NCI-H774 (cell line): Measurements from ENCODE around the gene PTPRF.

Experiments
- DNase-seq: peaks from one replicate; lab custom pipeline; 2025; lab: John Stamatoyannopoulos, UW

Gene PTPRF

DNA sequence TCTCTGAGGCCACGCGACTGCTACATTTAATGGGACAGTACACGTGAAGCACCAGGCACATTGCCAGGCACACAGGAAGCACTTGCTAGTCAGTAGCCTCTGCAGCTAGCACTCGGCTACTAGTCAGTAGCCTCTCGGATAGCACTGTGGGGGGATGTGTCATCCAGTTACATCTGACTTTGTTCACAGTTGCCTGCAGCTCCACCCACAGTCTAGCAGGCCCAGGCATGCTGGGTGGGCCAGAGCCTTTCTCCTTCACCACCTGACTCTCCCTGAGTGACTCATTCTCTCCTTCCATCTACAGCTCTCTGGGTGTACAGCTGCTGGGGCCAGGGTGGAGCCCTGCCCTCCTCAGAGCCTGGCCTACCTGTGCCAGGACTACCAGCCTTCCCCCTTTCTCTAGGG lies 51.5 kb downstream of the PTPRF start:
- no peak for DNase-seq

DNA sequence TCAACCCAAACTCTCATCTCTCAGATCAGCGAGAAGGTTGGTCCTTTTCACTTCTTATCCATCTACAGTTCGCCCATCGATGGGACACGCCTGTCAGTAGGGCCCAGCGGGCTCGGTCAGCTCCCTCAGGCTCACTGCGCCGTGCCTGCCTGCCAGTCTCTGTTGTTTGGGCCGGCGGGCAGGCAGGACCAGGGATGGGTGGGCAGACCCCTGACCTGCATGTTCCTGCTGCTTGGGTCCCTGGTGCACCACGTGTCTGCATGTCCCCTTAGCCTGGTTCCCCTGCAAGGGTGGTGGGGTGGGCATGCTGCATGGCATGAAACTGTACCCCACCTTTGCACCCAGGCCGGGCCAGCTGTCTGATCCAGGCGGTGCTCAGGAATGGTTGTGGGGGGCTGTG lies 52.4 kb downstream of the PTPRF start:
- DNase-seq: no peak

DNA sequence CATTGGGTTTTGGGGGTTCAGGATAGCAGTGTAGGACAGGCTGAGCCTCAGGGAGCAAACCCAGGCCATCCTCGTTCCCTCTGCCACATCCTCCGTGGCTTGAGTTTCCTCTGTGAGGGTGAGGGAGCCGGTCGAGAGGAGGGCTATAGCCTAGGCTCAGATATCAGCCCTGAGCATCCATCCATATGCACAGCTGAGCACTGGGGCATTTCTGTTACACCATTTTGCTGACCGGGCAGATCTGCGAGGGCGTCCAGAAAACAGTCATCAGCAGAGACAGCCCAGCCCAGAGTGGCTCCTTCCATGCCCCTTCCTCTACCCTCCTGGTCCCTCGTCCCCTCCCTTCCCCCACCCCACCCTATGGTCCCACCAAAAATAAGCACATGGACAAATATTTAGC lies 53.5 kb downstream of the PTPRF start:
- DNase-seq: no peak

DNA sequence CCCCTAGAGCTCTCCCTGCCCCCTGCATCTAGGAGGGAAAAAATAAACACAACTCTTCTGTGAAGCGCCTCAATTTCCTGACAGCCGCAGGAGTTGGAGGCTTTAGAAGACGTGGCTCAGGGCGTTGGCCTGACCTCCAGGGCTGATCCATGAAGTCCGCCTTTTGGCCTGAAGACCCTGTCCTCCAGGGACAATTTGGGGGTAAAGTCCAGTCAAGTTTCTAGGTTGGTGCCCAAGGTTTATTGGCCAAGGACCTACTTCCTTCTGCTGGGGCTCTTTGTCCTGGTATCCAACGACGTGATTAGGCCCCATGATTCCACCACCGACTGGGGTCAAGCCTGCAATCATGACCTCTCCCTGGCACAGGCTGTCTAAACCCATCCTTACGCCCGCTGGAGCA lies 54.9 kb downstream of the PTPRF start:
- DNase-seq: no peak

DNA sequence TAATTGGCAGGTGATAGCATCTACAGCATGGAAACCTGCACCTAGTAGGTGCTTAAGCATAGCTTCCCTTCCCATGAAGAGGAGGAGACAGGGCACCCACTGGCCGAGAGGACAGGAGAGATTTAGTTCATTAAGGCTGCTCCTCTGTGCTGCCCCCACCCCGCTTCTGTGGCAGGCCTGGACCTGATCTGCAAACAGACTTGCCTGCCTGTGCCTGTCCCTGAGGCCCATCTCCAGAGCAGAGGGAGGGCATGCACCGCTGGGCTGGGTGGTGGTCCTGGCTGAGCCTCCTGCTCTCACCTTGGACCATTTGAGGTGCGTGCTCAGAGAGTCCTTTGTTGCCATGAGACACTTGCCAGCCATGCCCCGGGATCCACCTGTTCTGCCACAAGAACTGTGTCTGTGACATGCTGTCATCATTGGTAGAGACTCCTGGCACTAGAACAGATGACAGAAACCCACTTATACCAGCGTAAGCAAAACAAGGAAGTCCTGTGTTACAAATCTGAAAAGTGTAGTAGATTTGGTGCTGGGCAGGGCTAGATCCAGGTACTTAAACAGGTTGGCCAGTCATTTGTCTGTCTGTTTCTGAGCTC lies 55.6 kb downstream of the PTPRF start:
- no peak for DNase-seq

DNA sequence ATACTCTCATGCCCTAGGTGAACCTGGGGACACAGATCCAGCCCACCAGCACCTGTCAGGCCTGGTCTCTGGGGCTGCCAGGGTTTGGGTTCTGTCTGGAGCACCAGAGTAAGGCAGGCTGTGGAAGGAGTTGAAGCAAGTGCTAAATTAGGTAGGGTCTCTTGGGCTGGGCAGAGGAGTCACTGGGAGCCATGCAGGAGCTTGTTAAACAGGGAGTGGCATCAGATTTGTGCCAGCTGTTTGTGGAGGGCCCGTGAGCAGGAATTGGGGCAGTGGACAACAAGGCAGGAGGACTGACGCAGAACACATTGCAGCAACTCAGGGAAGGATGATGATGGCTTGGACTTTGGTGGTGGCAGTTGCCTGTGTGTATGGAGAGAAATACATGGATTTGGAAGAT lies 56.3 kb downstream of the PTPRF start:
- no peak for DNase-seq

DNA sequence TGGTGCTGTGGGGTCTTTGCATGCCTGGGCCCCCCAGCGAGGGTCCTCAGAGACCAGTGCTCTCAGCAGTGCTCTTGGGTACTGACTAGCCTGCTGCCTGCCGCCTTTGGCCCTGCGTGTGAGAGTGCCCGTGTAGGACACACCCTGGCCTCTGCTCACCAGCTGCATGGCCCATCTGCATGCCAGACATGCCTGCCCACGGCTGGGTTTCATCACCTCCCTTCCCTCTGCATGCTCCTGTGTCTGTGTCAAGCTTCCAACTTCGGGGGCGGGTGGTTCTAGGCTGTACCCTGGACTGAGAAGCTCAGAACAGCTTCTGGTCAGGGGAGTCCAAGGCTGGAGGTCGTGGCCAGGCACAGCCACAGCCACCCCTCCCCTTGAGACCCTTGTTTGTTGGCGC lies 56.9 kb downstream of the PTPRF start:
- DNase-seq: no peak

DNA sequence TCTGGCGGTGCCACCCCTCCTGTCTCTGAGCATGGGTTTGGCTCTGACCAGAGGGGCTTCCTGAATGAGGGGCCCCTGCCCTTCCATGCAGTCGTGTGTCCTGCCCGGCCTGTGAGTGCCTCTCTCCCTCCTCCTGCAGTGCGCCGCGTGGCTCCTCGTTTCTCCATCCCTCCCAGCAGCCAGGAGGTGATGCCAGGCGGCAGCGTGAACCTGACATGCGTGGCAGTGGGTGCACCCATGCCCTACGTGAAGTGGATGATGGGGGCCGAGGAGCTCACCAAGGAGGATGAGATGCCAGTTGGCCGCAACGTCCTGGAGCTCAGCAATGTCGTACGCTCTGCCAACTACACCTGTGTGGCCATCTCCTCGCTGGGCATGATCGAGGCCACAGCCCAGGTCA lies 57.9 kb downstream of the PTPRF start:
- no peak for DNase-seq

DNA sequence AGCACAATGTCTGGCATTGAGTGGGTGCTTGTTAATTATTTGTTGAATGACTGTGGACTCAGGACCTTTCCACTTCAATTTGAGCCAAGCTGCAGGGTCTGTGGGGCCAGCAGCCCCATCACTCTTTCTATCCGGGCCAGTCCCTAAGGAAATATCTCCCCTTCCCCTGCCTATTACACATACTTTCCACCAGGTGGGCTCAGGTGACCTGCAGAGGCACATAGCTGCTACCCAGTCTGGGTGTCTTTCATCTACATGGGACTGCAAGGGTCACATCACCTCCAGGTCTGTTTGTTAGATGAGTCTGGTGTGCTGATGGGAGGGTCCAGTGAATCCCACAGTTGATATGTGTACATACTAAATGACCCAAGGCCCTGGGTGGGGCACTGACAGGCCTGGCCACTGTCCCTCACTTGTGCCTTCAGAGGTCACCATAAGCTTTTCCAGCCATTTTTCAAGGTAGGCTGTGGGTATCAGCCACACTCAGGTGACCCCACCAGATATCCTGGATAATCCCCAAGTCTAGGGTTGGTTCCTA lies 59.8 kb downstream of the PTPRF start:
- DNase-seq: no peak

DNA sequence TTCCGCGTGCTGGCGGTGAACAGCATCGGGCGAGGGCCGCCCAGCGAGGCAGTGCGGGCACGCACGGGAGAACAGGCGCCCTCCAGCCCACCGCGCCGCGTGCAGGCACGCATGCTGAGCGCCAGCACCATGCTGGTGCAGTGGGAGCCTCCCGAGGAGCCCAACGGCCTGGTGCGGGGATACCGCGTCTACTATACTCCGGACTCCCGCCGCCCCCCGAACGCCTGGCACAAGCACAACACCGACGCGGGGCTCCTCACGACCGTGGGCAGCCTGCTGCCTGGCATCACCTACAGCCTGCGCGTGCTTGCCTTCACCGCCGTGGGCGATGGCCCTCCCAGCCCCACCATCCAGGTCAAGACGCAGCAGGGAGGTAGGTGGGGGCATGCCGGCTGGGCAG lies 60.5 kb downstream of the PTPRF start:
- no peak for DNase-seq

DNA sequence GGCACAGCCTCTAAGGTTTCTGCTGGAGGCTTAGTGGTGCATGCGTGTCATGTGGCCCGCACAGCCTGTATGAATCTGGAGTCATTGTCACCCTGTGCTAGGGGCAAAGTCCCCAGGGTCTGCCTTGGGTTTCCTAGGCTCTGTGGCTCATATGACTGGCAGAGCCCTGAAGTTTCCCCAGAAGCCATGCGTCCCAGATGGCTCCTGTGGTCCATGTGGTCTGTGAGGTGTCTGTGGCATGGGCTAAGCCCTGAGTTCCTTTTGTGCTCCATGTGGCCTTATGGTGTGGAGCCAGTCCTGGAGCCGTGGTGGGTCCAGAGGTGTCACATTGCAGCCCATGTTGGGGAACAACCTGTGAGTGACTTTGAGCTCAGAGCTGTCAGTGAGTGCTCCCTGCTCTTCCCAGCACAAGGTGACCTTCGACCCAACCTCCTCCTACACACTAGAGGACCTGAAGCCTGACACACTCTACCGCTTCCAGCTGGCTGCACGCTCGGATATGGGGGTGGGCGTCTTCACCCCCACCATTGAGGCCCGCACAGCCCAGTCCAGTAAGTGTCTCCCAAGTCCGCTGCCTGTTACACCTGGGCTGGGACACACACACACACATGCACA lies 61.5 kb downstream of the PTPRF start:
- no peak for DNase-seq

DNA sequence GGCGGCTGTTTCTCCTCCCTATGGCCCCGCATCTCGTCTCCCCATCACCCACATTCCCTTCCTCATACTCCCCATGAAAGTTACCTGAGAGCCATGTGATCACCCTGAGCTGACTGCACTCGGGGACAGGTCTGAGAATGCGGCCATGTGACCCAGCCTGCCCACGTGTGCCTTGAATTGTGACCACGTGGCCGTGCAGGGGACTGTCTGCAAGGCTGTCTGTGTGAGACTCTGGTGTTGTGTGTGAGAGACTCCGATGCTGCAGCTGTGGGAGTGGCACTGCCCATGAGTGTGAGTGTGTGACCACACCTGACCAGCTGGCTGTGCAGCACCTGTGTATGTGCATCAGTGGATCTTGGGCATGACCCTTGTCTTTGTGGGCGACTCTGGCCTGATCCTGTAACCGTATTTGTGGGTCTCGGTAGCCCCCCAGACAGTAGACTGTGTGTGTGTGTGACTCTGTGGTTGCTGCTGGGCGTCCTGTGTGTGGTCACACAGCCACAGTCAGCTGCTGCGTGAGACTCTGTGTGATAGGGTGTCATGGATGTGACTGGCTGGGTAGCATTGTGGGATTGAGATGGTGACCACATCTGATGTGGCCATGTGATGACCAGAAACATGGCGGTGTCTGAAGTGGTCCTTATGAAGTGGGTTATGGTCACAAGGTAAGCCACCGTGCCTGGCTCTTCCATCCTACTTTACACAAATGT lies 62.4 kb downstream of the PTPRF start:
- DNase-seq: no peak

DNA sequence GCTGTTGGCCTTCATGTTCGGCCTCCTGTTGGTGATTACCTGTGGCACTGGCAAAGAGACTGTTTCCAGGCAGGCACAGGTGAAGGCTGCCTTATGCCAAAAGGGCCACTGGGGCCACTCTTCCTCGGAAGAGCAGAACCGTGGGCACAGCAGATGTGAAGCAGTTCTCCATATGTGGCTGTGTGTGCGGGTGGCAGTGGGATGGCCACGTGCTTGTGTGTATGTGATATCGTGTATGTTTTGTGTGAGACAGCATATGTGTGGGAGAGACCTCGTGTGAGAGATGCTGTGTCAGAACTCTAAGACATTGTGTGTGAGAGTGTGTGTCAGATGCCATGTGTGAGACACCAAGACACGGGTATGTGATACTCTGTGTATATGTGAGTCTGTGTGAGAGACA lies 65.9 kb downstream of the PTPRF start:
- no peak for DNase-seq

DNA sequence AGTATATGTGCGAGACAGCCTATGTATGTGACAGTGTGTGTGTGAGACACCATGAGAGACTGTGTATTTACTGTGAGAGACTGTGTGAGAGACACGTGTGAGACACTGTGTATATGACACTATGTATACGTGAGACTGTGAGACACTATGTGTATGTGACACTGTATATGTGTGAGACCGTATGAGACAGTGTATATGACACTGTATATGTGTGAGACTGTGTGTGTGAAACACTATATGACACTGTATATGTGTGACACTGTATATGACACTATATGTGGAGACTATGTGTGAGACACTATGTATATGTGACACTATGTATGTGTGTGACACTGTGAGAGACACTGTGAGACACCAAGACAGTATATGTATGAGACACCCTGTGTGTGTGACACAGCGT lies 66.3 kb downstream of the PTPRF start:
- DNase-seq: no peak

DNA sequence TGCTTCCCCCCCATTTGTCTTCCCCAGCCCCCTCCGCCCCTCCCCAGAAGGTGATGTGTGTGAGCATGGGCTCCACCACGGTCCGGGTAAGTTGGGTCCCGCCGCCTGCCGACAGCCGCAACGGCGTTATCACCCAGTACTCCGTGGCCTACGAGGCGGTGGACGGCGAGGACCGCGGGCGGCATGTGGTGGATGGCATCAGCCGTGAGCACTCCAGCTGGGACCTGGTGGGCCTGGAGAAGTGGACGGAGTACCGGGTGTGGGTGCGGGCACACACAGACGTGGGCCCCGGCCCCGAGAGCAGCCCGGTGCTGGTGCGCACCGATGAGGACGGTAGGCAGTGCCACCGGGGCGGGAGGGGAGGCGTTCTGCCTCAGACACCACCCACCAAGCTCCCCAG lies 67.0 kb downstream of the PTPRF start:
- no peak for DNase-seq

DNA sequence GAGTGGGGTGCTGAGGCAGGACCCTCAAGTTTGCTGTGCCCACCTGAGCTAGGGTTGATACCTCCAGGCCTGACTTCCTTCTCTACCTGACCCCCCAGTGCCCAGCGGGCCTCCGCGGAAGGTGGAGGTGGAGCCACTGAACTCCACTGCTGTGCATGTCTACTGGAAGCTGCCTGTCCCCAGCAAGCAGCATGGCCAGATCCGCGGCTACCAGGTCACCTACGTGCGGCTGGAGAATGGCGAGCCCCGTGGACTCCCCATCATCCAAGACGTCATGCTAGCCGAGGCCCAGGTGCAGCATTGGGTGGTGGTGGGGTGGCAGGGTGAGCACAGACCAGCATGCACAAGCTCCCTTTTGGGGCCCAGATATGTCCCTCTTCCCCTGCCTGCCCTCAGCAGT lies 67.9 kb downstream of the PTPRF start:
- no peak for DNase-seq

DNA sequence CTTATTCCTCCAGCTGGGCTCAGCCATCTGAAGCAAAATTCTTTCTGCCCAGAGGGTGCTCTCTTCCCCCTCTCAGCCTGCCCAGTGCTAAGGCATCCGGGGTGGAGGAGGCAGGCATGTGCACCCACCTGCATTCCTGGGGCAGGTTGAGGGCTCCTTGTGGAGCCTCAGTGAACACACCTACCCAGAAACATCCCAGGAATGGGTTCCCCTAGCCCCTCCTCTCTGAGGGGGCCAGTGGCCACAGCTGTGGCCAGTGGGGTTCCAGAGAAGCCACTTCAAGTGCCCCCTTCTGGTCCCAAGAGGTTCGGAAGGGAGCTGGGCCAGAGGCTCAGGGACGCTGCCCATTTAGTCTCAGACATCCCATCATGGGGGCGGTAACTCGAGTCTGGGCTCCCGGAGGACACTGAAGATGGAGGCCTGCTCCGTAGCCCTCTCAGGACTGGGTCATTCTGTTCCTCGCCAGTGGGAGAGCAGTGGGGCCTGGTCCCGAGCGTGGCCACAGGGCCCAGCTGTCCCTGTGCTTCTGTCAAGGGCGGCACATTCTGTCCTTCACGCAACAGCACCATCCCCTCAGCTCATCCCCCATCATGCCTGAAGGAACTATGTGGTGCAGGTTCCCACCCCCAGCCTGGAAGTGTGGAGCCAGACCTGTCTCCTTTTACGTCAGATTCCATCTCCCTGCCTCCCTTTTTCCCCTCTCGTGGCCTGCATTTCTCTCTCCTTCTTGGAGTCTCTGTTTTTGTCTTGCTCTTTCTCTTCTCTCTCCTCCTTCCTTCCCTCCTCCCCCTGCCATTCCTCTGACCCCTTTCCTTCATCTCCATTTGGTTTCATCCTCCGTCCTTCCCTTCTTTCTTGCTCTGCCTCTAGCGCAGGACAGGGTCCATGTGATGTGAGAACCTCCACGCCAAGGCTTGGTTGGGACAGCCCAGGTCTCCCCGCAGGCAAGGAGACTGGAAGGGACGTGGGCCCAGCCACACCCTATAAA lies 69.6 kb downstream of the PTPRF start:
- DNase-seq: no peak

DNA sequence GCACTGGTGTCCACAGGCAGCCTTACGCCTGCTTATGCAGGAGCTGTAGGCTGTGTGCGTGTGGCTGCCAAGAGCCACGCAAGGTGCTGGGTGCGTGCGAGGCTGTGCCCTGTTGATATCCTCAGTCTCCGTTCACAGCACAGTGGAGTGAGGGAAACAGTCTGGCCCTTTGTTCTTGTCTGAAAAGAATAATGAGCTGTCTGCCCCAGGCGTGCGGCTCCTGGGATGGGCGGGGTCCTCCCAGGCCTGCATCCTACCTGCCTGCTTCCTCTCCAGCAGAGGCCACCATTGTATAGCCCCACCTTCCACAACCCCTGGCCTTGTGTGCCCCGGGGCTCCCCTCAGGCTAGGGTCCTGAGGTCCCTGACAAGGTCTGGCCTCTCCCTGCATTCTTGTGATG lies 72.3 kb downstream of the PTPRF start:
- DNase-seq: no peak

DNA sequence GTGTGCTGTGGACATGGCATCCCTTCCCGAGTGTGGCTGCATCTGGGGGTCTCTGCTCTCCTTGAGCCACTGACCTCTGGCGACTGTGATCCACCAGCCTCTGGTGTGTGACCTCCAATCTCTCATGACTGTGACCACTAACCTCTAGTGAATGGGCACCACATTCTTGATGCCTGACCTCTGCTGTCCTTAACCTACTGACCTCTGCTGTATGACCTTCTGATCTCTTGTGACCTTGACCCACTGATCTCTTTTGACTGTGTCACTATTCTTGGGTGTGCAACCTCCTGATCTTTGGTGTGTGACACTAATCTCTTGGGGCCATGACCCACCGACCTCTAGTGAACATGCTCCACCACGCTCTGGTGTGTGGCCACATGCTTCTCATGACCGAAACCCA lies 73.5 kb downstream of the PTPRF start:
- DNase-seq: no peak

DNA sequence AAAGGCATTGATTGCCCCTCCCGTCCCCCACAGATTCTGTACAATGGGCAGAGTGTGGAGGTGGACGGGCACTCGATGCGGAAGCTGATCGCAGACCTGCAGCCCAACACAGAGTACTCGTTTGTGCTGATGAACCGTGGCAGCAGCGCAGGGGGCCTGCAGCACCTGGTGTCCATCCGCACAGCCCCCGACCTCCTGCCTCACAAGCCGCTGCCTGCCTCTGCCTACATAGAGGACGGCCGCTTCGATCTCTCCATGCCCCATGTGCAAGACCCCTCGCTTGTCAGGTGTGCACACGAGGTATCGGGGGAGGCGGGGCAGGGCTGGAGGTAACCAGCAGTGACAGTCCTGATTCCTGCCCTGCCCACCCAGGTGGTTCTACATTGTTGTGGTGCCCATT lies 74.5 kb downstream of the PTPRF start:
- DNase-seq: no peak

DNA sequence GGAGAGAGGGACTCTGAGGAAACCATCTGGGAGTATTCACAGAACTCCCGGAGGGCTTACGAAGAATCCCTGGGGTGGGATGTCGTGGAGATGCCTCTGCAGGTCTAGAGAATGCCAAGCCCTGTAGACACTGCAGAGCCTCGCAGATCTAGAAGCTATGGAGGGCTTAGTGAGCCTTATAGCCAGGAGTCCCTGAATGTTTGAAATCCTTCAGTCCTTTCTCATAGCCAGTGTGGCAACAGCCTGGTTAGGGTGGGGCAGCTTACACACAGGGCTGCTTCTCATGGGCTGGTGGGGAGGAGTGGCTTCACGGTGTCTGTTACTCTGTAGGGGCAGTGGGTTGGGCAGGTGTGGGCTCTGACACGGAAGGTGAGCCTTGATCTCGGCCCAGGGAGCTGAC lies 75.1 kb downstream of the PTPRF start:
- DNase-seq: no peak

DNA sequence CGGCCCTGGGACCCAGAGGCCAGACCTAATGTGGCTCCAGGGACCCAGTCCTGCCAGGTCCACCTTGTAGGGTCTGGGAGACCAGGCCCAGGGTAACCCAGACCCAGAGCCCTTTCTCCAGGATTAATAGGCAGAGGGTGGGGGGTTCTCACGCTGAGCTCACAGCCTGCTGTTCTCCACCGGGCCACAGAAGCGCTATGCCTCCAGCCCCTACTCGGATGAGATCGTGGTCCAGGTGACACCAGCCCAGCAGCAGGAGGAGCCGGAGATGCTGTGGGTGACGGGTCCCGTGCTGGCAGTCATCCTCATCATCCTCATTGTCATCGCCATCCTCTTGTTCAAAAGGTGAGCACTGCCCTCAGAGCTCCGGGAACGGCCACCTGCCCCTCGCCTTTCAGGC lies 75.9 kb downstream of the PTPRF start:
- no peak for DNase-seq
